Vagina (tissue), 2 donors: ENCODE measurements around the gene C20orf144. TPM values are rescaled to one million over a fixed set of nuclear protein-coding genes. Genes with fewer than 3 reads are reported as not detected.
A peak's percentile ranks its signal among the peaks of the same experiment; 100 is the strongest.
"Not testable (repeated sequence)": the region's sequence is repeated elsewhere in the genome, so short reads cannot be mapped to it uniquely, and the experiment has no call there.

Experiments
- DNase-seq, 2 donors: peaks; one replicate each; pipeline ENCODE4 v3.0.0-alpha.2; 2017; ENCODE audit errors: extremely low spot score in 2 of 2
- H3K27ac ChIP-seq: fragments of 200-600 bp; sonication (generic); one replicate; pipeline ENCODE4 v1.5.1; 2019
- H3K27me3 ChIP-seq: fragments of 200-600 bp; sonication (generic); one replicate; pipeline ENCODE4 v1.5.1; 2019
- H3K36me3 ChIP-seq, 2 donors: fragments of 200-600 bp; sonication (generic); one replicate each; pipeline ENCODE4 v1.5.1; 2017 to 2019
- H3K4me1 ChIP-seq: fragments of 200-600 bp; sonication (generic); one replicate; pipeline ENCODE4 v1.5.1; 2019
- H3K4me3 ChIP-seq, 2 donors: fragments of 200-600 bp; sonication (generic); 1 replicate in 1 of 2; 2 replicates in 1 of 2; pipeline ENCODE4 v1.5.1; 2016 to 2019
- H3K9me3 ChIP-seq: fragments of 200-600 bp; sonication (generic); one replicate; pipeline ENCODE4 v1.5.1; 2019
- CTCF ChIP-seq, 3 experiments: fragments of 450-650 bp in 2 of 3; fragments of 200-600 bp in 1 of 3; sonication (generic) in 1 of 3; IDR thresholded peaks; one replicate each; pipeline ENCODE4 v1.5.1; 2017 to 2019; ENCODE audit warnings: antibody characterized with exemption in 3 of 3, mild to moderate bottlenecking in 2 of 3, moderate library complexity in 2 of 3
- POLR2A ChIP-seq, 2 donors: fragments of 450-650 bp; IDR thresholded peaks; one replicate each; pipeline ENCODE4 v1.6.1; 2017; ENCODE audit warnings: antibody characterized with exemption in 2 of 2, mild to moderate bottlenecking in 2 of 2, moderate library complexity in 2 of 2
- POLR2AphosphoS5 ChIP-seq, 2 donors: sonication (generic); formaldehyde crosslinking; IDR thresholded peaks; one replicate each; pipeline ENCODE4 v1.9.0; 2017; ENCODE audit warnings: antibody characterized with exemption in 2 of 2, mild to moderate bottlenecking in 2 of 2, low read depth in 1 of 2; ENCODE audit not compliant: insufficient read depth in 1 of 2
- intact Hi-C: fragments of 100-400 bp; cut with DNase I; formaldehyde crosslinking; loops from one replicate; pipeline ENCODE4 v1.15.1; 2023
- total RNA-seq: library from RNA; depleted of rRNA; stranded (reverse); fragments of >200 nt; gene quantifications from one replicate; pipeline ENCODE4 v1.2.3, GENCODE V29; 2016

The C20orf144 gene
- total RNA-seq, 1 donor from 2014 or later: not detected

- no peaks in the 10 kb centered on the region for H3K9me3 ChIP-seq
- no peak overlapping the region for H3K27ac ChIP-seq
- peaks cover 26% of the 10 kb centered on the region for H3K4me1 ChIP-seq
- no peak for DNase-seq
- no peak overlapping the region for H3K4me3 ChIP-seq
- peaks cover 0 to 37% of the 10 kb centered on the region in 2 donors for H3K36me3 ChIP-seq
- intact Hi-C loops: no loop called here
- no peak for TF ChIP-seq POLR2AphosphoS5 (IDR thresholded peaks at IDR 0.05; ENCODE audit: insufficient read depth in 1 of 2, low read depth in 1 of 2)
- TF ChIP-seq POLR2A (IDR thresholded peaks at IDR 0.05): no peak
- no peak for TF ChIP-seq CTCF (IDR thresholded peaks at IDR 0.05)
- no peaks in the 10 kb centered on the region for H3K27me3 ChIP-seq
Measured at GRCh38 chr20:33645396-33645795, 16.7 kb upstream of the C20orf144 start.

- Histone ChIP-seq H3K27me3 (no peaks in the 10 kb centered on the region), H3K27ac (no peak overlapping the region), H3K4me1 (peaks cover 27% of the 10 kb centered on the region), H3K4me3 (no peak overlapping the region), H3K36me3 (peaks cover 0 to 29% of the 10 kb centered on the region in 2 donors), H3K9me3 (no peaks in the 10 kb centered on the region)
- intact Hi-C loops: no loop called here
- no peak for DNase-seq
- TF ChIP-seq POLR2AphosphoS5 (IDR thresholded peaks at IDR 0.05; ENCODE audit: insufficient read depth in 1 of 2, low read depth in 1 of 2): no peak
- TF ChIP-seq CTCF (IDR thresholded peaks at IDR 0.05): no peak
- no peak for TF ChIP-seq POLR2A (IDR thresholded peaks at IDR 0.05)
Measured at GRCh38 chr20:33646191-33646590, 15.9 kb upstream of the C20orf144 start.

GRCh38 chr20:33646959-33647602, 15.0 kb upstream of the C20orf144 start:
- H3K4me3 ChIP-seq, H3K27me3 ChIP-seq, H3K9me3 ChIP-seq, intact Hi-C loops, DNase-seq: not testable (repeated sequence)
- peaks cover 31% of the 10 kb centered on the region for H3K4me1 ChIP-seq
- H3K36me3 ChIP-seq: peaks cover 0 to 21% of the 10 kb centered on the region in 2 donors
- peak overlapping the region; percentile 9 for H3K27ac ChIP-seq

- DNase-seq: no peak
- TF ChIP-seq CTCF (IDR thresholded peaks at IDR 0.05) (no peak), POLR2A (IDR thresholded peaks at IDR 0.05) (no peak), POLR2AphosphoS5 (IDR thresholded peaks at IDR 0.05; ENCODE audit: insufficient read depth in 1 of 2, low read depth in 1 of 2) (no peak)
- Histone ChIP-seq H3K4me1 (peaks cover 31% of the 10 kb centered on the region), H3K9me3 (no peaks in the 10 kb centered on the region), H3K4me3 (no peak overlapping the region), H3K27me3 (no peaks in the 10 kb centered on the region), H3K36me3 (peaks cover 0 to 21% of the 10 kb centered on the region in 2 donors), H3K27ac (peak overlapping the region; percentile 9)
- intact Hi-C loops: no loop called here
Measured at GRCh38 chr20:33647603-33648395, 14.3 kb upstream of the C20orf144 start.

- intact Hi-C loops: no loop called here
- no peaks in the 10 kb centered on the region for H3K27me3 ChIP-seq
Measured at GRCh38 chr20:33648396-33649004, 13.6 kb upstream of the C20orf144 start.

More at GRCh38 chr20:33648396-33649004, 13.6 kb upstream of the C20orf144 start:
- Histone ChIP-seq H3K9me3 (no peaks in the 10 kb centered on the region), H3K36me3 (peaks cover 0 to 16% of the 10 kb centered on the region in 2 donors), H3K4me3 (no peak overlapping the region), H3K27ac (peak overlapping the region; percentile 54), H3K4me1 (peaks cover 37% of the 10 kb centered on the region)
- DNase-seq: no peak
- no peak for TF ChIP-seq CTCF (IDR thresholded peaks at IDR 0.05)
